Gastroesophageal sphincter (tissue), 4 donors: ENCODE results near the gene MAP3K4. TPM values are rescaled to one million over a fixed set of nuclear protein-coding genes. Genes with fewer than 3 reads are reported as not detected.

Source experiments
- ATAC-seq: fragments of 150-250 bp; one replicate; pipeline ENCODE4 v1.9.1; 2016; ENCODE audit warnings: mild to moderate bottlenecking, moderate library complexity
- H3K27ac ChIP-seq, 4 donors: fragments of 200-600 bp; sonication (generic) in 3 of 4; 1 replicate in 3 of 4; 2 replicates in 1 of 4; pipeline ENCODE4 v1.5.1; 2016 to 2019
- H3K27me3 ChIP-seq: fragments of 200-600 bp; sonication (generic); one replicate; pipeline ENCODE4 v1.5.1; 2019
- H3K36me3 ChIP-seq, 2 donors: fragments of 200-600 bp; sonication (generic); one replicate each; pipeline ENCODE4 v1.5.1; 2019; ENCODE audit warnings: control low read depth in 1 of 2
- H3K4me1 ChIP-seq, 3 donors: fragments of 200-600 bp; sonication (generic); 1 replicate in 2 of 3; 2 replicates in 1 of 3; pipeline ENCODE4 v1.5.1; 2016 to 2019; ENCODE audit warnings: control low read depth in 2 of 3
- H3K4me3 ChIP-seq, 2 donors: fragments of 200-600 bp; sonication (generic); one replicate each; pipeline ENCODE4 v1.5.1; 2019; ENCODE audit warnings: mild to moderate bottlenecking in 1 of 2, moderate library complexity in 1 of 2
- H3K9me3 ChIP-seq, 3 donors: fragments of 200-600 bp; sonication (generic); one replicate each; pipeline ENCODE4 v1.5.1; 2017 to 2019; ENCODE audit warnings: control low read depth in 2 of 3
- CTCF ChIP-seq, 4 experiments: fragments of 200-600 bp in 2 of 4; fragments of 450-650 bp in 2 of 4; sonication (generic) in 1 of 4; IDR thresholded peaks; one replicate each; pipeline ENCODE4 v1.5.1; 2017 to 2019; ENCODE audit warnings: antibody characterized with exemption in 4 of 4, mild to moderate bottlenecking in 2 of 4, moderate library complexity in 2 of 4
- EP300 ChIP-seq: sonication (generic); formaldehyde crosslinking; IDR thresholded peaks from one replicate; pipeline ENCODE4 v1.6.1; 2017; ENCODE audit warnings: antibody characterized with exemption, mild to moderate bottlenecking
- POLR2A ChIP-seq, 2 donors: fragments of 450-650 bp; IDR thresholded peaks; one replicate each; pipeline ENCODE4 v1.6.1; 2017; ENCODE audit warnings: antibody characterized with exemption in 2 of 2, mild to moderate bottlenecking in 2 of 2, moderate library complexity in 1 of 2
- POLR2AphosphoS5 ChIP-seq: sonication (generic); formaldehyde crosslinking; IDR thresholded peaks from one replicate; pipeline ENCODE4 v1.6.1; 2017; ENCODE audit warnings: antibody characterized with exemption
- WGBS, 2 donors: methylation state at CpG; one replicate each; pipeline ENCODE4 v1.1.5; 2018; ENCODE audit warnings: low coverage in 1 of 2; 5-methylcytosine and 5-hydroxymethylcytosine counted together
- total RNA-seq, 4 donors: library from RNA; depleted of rRNA; stranded (reverse); fragments of >200 nt; gene quantifications; one replicate each; pipeline ENCODE4 v1.1.0, GENCODE V29; 2016

Gene MAP3K4
- total RNA-seq, 4 donors from 2014 or later, result 23.0 to 29.3 (median 26.8) TPM

- WGBS, 2 donors, result 87 to 92% methylated on average over 8 to 12 of the region's 12 CpGs
- no peak overlapping the region for H3K27ac ChIP-seq
- no peak for ATAC-seq
- no peaks in the 10 kb centered on the region for H3K4me1 ChIP-seq
- H3K36me3 ChIP-seq, result peaks cover 0 to 99% of the 10 kb centered on the region in 2 donors
- H3K27me3 ChIP-seq, result no peaks in the 10 kb centered on the region
- TF ChIP-seq POLR2AphosphoS5 (no peak), EP300 (no peak), POLR2A (IDR thresholded peaks at IDR 0.05) (no peak), CTCF (IDR thresholded peaks at IDR 0.05) (no peak)
- no peak overlapping the region for H3K4me3 ChIP-seq
- H3K9me3 ChIP-seq, result no peaks in the 10 kb centered on the region
Observed at GRCh38 chr6:161079566-161080262, 88.1 kb downstream of the MAP3K4 start.

- Histone ChIP-seq H3K4me1 (no peaks in the 10 kb centered on the region), H3K4me3 (no peak overlapping the region), H3K27me3 (no peaks in the 10 kb centered on the region), H3K36me3 (peaks cover 0 to 99% of the 10 kb centered on the region in 2 donors), H3K9me3 (no peaks in the 10 kb centered on the region), H3K27ac (no peak overlapping the region)
- no peak for ATAC-seq
- WGBS, 2 donors, result 88 to 94% methylated on average over 12 of the region's 12 CpGs
- TF ChIP-seq CTCF (IDR thresholded peaks at IDR 0.05) (no peak), POLR2AphosphoS5 (no peak), EP300 (no peak), POLR2A (IDR thresholded peaks at IDR 0.05) (no peak)
Observed at GRCh38 chr6:161080263-161080970, 88.8 kb downstream of the MAP3K4 start.

- 86% methylated on average over 2 of the region's 2 CpGs; no CpG with 5 or more reads in 1 of the 2 donors for WGBS, 2 donors
- Histone ChIP-seq H3K27ac (no peak overlapping the region), H3K4me1 (no peaks in the 10 kb centered on the region), H3K9me3 (no peaks in the 10 kb centered on the region), H3K4me3 (no peak overlapping the region), H3K27me3 (no peaks in the 10 kb centered on the region), H3K36me3 (peaks cover 0 to 100% of the 10 kb centered on the region in 2 donors)
- TF ChIP-seq CTCF (IDR thresholded peaks at IDR 0.05) (no peak), EP300 (no peak), POLR2AphosphoS5 (no peak), POLR2A (IDR thresholded peaks at IDR 0.05) (no peak)
- ATAC-seq, result no peak
Observed at GRCh38 chr6:161082215-161082614, 90.6 kb downstream of the MAP3K4 start.

- ATAC-seq, result no peak
- Histone ChIP-seq H3K27me3 (no peaks in the 10 kb centered on the region), H3K4me1 (no peaks in the 10 kb centered on the region), H3K27ac (no peak overlapping the region), H3K36me3 (peaks cover 9 to 100% of the 10 kb centered on the region in 2 donors), H3K4me3 (no peak overlapping the region), H3K9me3 (no peaks in the 10 kb centered on the region)
- TF ChIP-seq POLR2AphosphoS5 (no peak), POLR2A (IDR thresholded peaks at IDR 0.05) (no peak), EP300 (no peak), CTCF (IDR thresholded peaks at IDR 0.05) (no peak)
- 91 to 97% methylated on average over 4 to 5 of the region's 5 CpGs for WGBS, 2 donors
Observed at GRCh38 chr6:161085246-161085645, 93.7 kb downstream of the MAP3K4 start.
